Stimulated activated CD8-positive, alpha-beta memory T cell treated with anti-CD3 and anti-CD28 coated beads, Interleukin-12 subunit alpha, Interleukin-12 subunit beta, amount 100 ng/mL, for 4 hours (primary cell): ENCODE results near the gene PRR13.
"Not testable (repeated sequence)": the region's sequence is repeated elsewhere in the genome, so short reads cannot be mapped to it uniquely, and the experiment has no call there.

ENCODE experiments used
- DNase-seq: peaks from one replicate; pipeline ENCODE4 v3.0.0-alpha.2; 2020; ENCODE audit warnings: low read depth

Gene PRR13

GRCh38 chr12:53472056-53472582 lies 30.6 kb downstream of the PRR13 start:
- no peak for DNase-seq

GRCh38 chr12:53474077-53474476 lies 32.5 kb downstream of the PRR13 start:
- no peak for DNase-seq

GRCh38 chr12:53474819-53475218 lies 33.3 kb downstream of the PRR13 start:
- DNase-seq: no peak

GRCh38 chr12:53476769-53477209 lies 35.3 kb downstream of the PRR13 start:
- no peak for DNase-seq

- no peak for DNase-seq
Measured at GRCh38 chr12:53478865-53479264, 37.3 kb downstream of the PRR13 start.

- no peak for DNase-seq
Measured at GRCh38 chr12:53479331-53479730, 37.8 kb downstream of the PRR13 start.

- DNase-seq: no peak
Measured at GRCh38 chr12:53480491-53481442, 39.2 kb downstream of the PRR13 start.

GRCh38 chr12:53481458-53481857 lies 39.9 kb downstream of the PRR13 start:
- not testable (repeated sequence) for DNase-seq

GRCh38 chr12:53481939-53482586 lies 40.5 kb downstream of the PRR13 start:
- no peak for DNase-seq

- no peak for DNase-seq
Measured at GRCh38 chr12:53482626-53483168, 41.2 kb downstream of the PRR13 start.

- DNase-seq: no peak
Measured at GRCh38 chr12:53483225-53483978, 41.9 kb downstream of the PRR13 start.

GRCh38 chr12:53483979-53484377 lies 42.4 kb downstream of the PRR13 start:
- DNase-seq: no peak

- DNase-seq: no peak
Measured at GRCh38 chr12:53484686-53485575, 43.4 kb downstream of the PRR13 start.

- DNase-seq: no peak
Measured at GRCh38 chr12:53485955-53486735, 44.6 kb downstream of the PRR13 start.

GRCh38 chr12:53486736-53487487 lies 45.4 kb downstream of the PRR13 start:
- no peak for DNase-seq

GRCh38 chr12:53489242-53489864 lies 47.8 kb downstream of the PRR13 start:
- DNase-seq: no peak

GRCh38 chr12:53492188-53492587 lies 50.7 kb downstream of the PRR13 start:
- no peak for DNase-seq

- peak; percentile 78 for DNase-seq
Measured at GRCh38 chr12:53492830-53493609, 51.5 kb downstream of the PRR13 start.
